ENCODE measurements around the gene RTP5. TPM values are rescaled to one million over a fixed set of nuclear protein-coding genes. Genes with fewer than 3 reads are reported as not detected.

RTP5 gene
- polyA plus RNA-seq, 1 of the 3 experiments (the other 2 are of a cell fraction): not detected

Other genes with a start within 250 kb of the RTP5 start
- 46.0 and 64.7 TPM in 2 replicates for gene THAP4, start 232.6 kb upstream of the RTP5 start, polyA plus RNA-seq (2012; rRNA removed)
- 105 and 107 TPM in 2 replicates for gene ATG4B, start 232.0 kb upstream of the RTP5 start, polyA plus RNA-seq (2012; rRNA removed)
- 36.3 and 51.1 TPM in 2 replicates for gene DTYMK, start 182.9 kb upstream of the RTP5 start, polyA plus RNA-seq (2012; rRNA removed)
- gene ING5, start 167.7 kb upstream of the RTP5 start, polyA plus RNA-seq (2012; rRNA removed): 56.3 and 62.9 TPM in 2 replicates
- gene D2HGDH, start 135.1 kb upstream of the RTP5 start, polyA plus RNA-seq (2012; rRNA removed): 33.7 and 36.3 TPM in 2 replicates
- gene GAL3ST2, start 92.9 kb upstream of the RTP5 start, polyA plus RNA-seq (2012; rRNA removed): 0.10 and 0.15 TPM in 2 replicates
- gene NEU4, start 60.5 kb upstream of the RTP5 start, polyA plus RNA-seq (2012; rRNA removed): 0.05 TPM in 1 of 2 replicates, not detected in the other
- gene PDCD1, start 10.8 kb upstream of the RTP5 start, polyA plus RNA-seq (2012; rRNA removed): not detected in 2 replicates